COR-L47 (cell line): ENCODE measurements around the gene GALNT18.

Experiments
- DNase-seq: peaks from one replicate; lab custom pipeline; 2025; lab: John Stamatoyannopoulos, UW

GALNT18 gene

GRCh38 chr11:11433960-11434359, 187.8 kb downstream of the GALNT18 start:
- DNase-seq = no peak

GRCh38 chr11:11432621-11433319, 189.0 kb downstream of the GALNT18 start:
- no peak for DNase-seq

- no peak for DNase-seq
Measured at GRCh38 chr11:11430431-11430830, 191.4 kb downstream of the GALNT18 start.

GRCh38 chr11:11428714-11429113, 193.1 kb downstream of the GALNT18 start:
- DNase-seq = no peak

GRCh38 chr11:11427542-11427941, 194.3 kb downstream of the GALNT18 start:
- DNase-seq = peak; percentile 75

GRCh38 chr11:11427140-11427539, 194.7 kb downstream of the GALNT18 start:
- DNase-seq = no peak

GRCh38 chr11:11426226-11426952, 195.4 kb downstream of the GALNT18 start:
- no peak for DNase-seq

- DNase-seq = no peak
Measured at GRCh38 chr11:11425806-11426205, 196.0 kb downstream of the GALNT18 start.

GRCh38 chr11:11424688-11425087, 197.1 kb downstream of the GALNT18 start:
- no peak for DNase-seq

- peak; percentile 93 for DNase-seq
Measured at GRCh38 chr11:11422411-11423128, 199.2 kb downstream of the GALNT18 start.

GRCh38 chr11:11421509-11421908, 200.3 kb downstream of the GALNT18 start:
- DNase-seq = no peak

GRCh38 chr11:11420899-11421285, 200.9 kb downstream of the GALNT18 start:
- DNase-seq = no peak

GRCh38 chr11:11420191-11420898, 201.5 kb downstream of the GALNT18 start:
- no peak for DNase-seq

- DNase-seq = no peak
Measured at GRCh38 chr11:11419747-11420146, 202.1 kb downstream of the GALNT18 start.

- no peak for DNase-seq
Measured at GRCh38 chr11:11416917-11417316, 204.9 kb downstream of the GALNT18 start.

- no peak for DNase-seq
Measured at GRCh38 chr11:11416502-11416901, 205.3 kb downstream of the GALNT18 start.

GRCh38 chr11:11415901-11416300, 205.9 kb downstream of the GALNT18 start:
- DNase-seq = no peak

- DNase-seq = no peak
Measured at GRCh38 chr11:11414996-11415395, 206.8 kb downstream of the GALNT18 start.

GRCh38 chr11:11413776-11414175, 208.0 kb downstream of the GALNT18 start:
- no peak for DNase-seq

- DNase-seq = no peak
Measured at GRCh38 chr11:11411401-11411985, 210.3 kb downstream of the GALNT18 start.

GRCh38 chr11:11409901-11410300, 211.9 kb downstream of the GALNT18 start:
- peak; percentile 60 for DNase-seq

- no peak for DNase-seq
Measured at GRCh38 chr11:11409224-11409623, 212.6 kb downstream of the GALNT18 start.
